NCI-H2171 (cell line): ENCODE data around the gene RNF38.
"Not testable (repeated sequence)": the region's sequence is repeated elsewhere in the genome, so short reads cannot be mapped to it uniquely, and the experiment has no call there.

ENCODE experiments used
- DNase-seq: peaks from one replicate; lab custom pipeline; 2025; lab: John Stamatoyannopoulos, UW

Gene RNF38

GRCh38 chr9:36328798-36329411 is 71.2 kb downstream of the RNF38 start:
- no peak for DNase-seq

GRCh38 chr9:36325081-36325828 is 74.8 kb downstream of the RNF38 start:
- no peak for DNase-seq

- DNase-seq, result no peak
Observed at GRCh38 chr9:36323926-36324325, 76.1 kb downstream of the RNF38 start.

- DNase-seq, result no peak
Observed at GRCh38 chr9:36322462-36322861, 77.6 kb downstream of the RNF38 start.

GRCh38 chr9:36321903-36322302 is 78.2 kb downstream of the RNF38 start:
- not testable (repeated sequence) for DNase-seq

- DNase-seq, result no peak
Observed at GRCh38 chr9:36320466-36320865, 79.6 kb downstream of the RNF38 start.

GRCh38 chr9:36319806-36320205 is 80.3 kb downstream of the RNF38 start:
- DNase-seq, result no peak

GRCh38 chr9:36319183-36319582 is 80.9 kb downstream of the RNF38 start:
- no peak for DNase-seq

GRCh38 chr9:36318212-36318802 is 81.8 kb downstream of the RNF38 start:
- no peak for DNase-seq

GRCh38 chr9:36317766-36318165 is 82.3 kb downstream of the RNF38 start:
- no peak for DNase-seq

- DNase-seq, result no peak
Observed at GRCh38 chr9:36316611-36317317, 83.3 kb downstream of the RNF38 start.

GRCh38 chr9:36316049-36316448 is 84.0 kb downstream of the RNF38 start:
- DNase-seq, result no peak

GRCh38 chr9:36315283-36315682 is 84.8 kb downstream of the RNF38 start:
- DNase-seq, result no peak

GRCh38 chr9:36314740-36315139 is 85.3 kb downstream of the RNF38 start:
- DNase-seq, result no peak

GRCh38 chr9:36306471-36307306 is 93.4 kb downstream of the RNF38 start:
- DNase-seq, result no peak

GRCh38 chr9:36304366-36304765 is 95.7 kb downstream of the RNF38 start:
- DNase-seq, result not testable (repeated sequence)

- no peak for DNase-seq
Observed at GRCh38 chr9:36301227-36301626, 98.8 kb downstream of the RNF38 start.

GRCh38 chr9:36298566-36298965 is 101.5 kb downstream of the RNF38 start:
- DNase-seq, result no peak

- DNase-seq, result no peak
Observed at GRCh38 chr9:36297798-36298197, 102.3 kb downstream of the RNF38 start.

- not testable (repeated sequence) for DNase-seq
Observed at GRCh38 chr9:36294996-36295395, 105.1 kb downstream of the RNF38 start.

- DNase-seq, result no peak
Observed at GRCh38 chr9:36293918-36294317, 106.2 kb downstream of the RNF38 start.

- no peak for DNase-seq
Observed at GRCh38 chr9:36293171-36293570, 106.9 kb downstream of the RNF38 start.
